Astrocyte (in vitro differentiated cells and primary cell): ENCODE data around the gene ZBTB18. TPM values are rescaled to one million over a fixed set of nuclear protein-coding genes. Genes with fewer than 3 reads are reported as not detected.

Experiments used
- DNase-seq: peaks from one replicate; pipeline ENCODE4 v3.0.0-alpha.2; 2010; ENCODE audit warnings: low read depth
- FAIRE-seq: peaks from 2 replicates; lab custom pipeline; 2011; peaks lifted over from hg19 to GRCh38; lab: Jason Lieb, UNC
- H2AFZ ChIP-seq: 2 replicates; pipeline ENCODE4 v1.6.0; 2012; ENCODE audit warnings: low read depth, low read length, inconsistent platforms
- H3K27ac ChIP-seq: 2 replicates; pipeline ENCODE4 v1.5.1; 2011; ENCODE audit warnings: low read depth, low read length, inconsistent platforms
- H3K27me3 ChIP-seq: 2 replicates; pipeline ENCODE4 v1.6.0; 2011; ENCODE audit warnings: low read length, inconsistent platforms; ENCODE audit not compliant: insufficient read depth
- H3K36me3 ChIP-seq: 2 replicates; pipeline ENCODE4 v1.5.1; 2011; ENCODE audit warnings: low read length, inconsistent platforms; ENCODE audit not compliant: insufficient read depth
- H3K4me1 ChIP-seq: 2 replicates; pipeline ENCODE4 v1.5.1; 2011; ENCODE audit warnings: low read length, inconsistent platforms; ENCODE audit not compliant: insufficient read depth
- H3K4me2 ChIP-seq: 2 replicates; pipeline ENCODE4 v1.6.0; 2012; ENCODE audit warnings: low read length, inconsistent platforms
- H3K4me3 ChIP-seq: 2 replicates; pipeline ENCODE4 v1.5.1; 2011; ENCODE audit warnings: low read depth, mild to moderate bottlenecking, low read length, inconsistent platforms; ENCODE audit not compliant: insufficient read depth
- H3K79me2 ChIP-seq: 2 replicates; pipeline ENCODE4 v1.6.0; 2012; ENCODE audit warnings: mild to moderate bottlenecking, low read length, inconsistent platforms; ENCODE audit not compliant: insufficient read depth
- H3K9ac ChIP-seq: 2 replicates; pipeline ENCODE4 v1.6.0; 2012; ENCODE audit warnings: mild to moderate bottlenecking, low read length, inconsistent platforms
- H3K9me3 ChIP-seq: 2 replicates; pipeline ENCODE4 v1.5.1; 2012; ENCODE audit warnings: low read depth, mild to moderate bottlenecking, low read length, inconsistent platforms; ENCODE audit not compliant: insufficient read depth
- H4K20me1 ChIP-seq: 2 replicates; pipeline ENCODE4 v1.6.0; 2012; ENCODE audit warnings: low read length, inconsistent platforms; ENCODE audit not compliant: insufficient read depth
- H3K27ac Mint-ChIP-seq: one replicate; pipeline ENCODE4 v1.8.0; 2021; ENCODE audit warnings: mild to moderate bottlenecking, mixed read lengths; ENCODE audit not compliant: unreplicated experiment
- H3K27me3 Mint-ChIP-seq: one replicate; pipeline ENCODE4 v1.8.0; 2021; ENCODE audit warnings: low read depth, mixed read lengths; ENCODE audit not compliant: unreplicated experiment
- H3K36me3 Mint-ChIP-seq: one replicate; pipeline ENCODE4 v1.8.0; 2021; ENCODE audit warnings: low read depth, mixed read lengths; ENCODE audit not compliant: unreplicated experiment
- H3K4me1 Mint-ChIP-seq: one replicate; pipeline ENCODE4 v1.8.0; 2021; ENCODE audit warnings: low read depth, mixed read lengths; ENCODE audit not compliant: unreplicated experiment
- H3K4me3 Mint-ChIP-seq: one replicate; pipeline ENCODE4 v1.8.0; 2021; ENCODE audit warnings: mild to moderate bottlenecking, moderate library complexity, mixed read lengths; ENCODE audit not compliant: unreplicated experiment
- H3K9me3 Mint-ChIP-seq: one replicate; pipeline ENCODE4 v1.8.0; 2021; ENCODE audit warnings: mild to moderate bottlenecking, mixed read lengths; ENCODE audit not compliant: unreplicated experiment
- EZH2 ChIP-seq: IDR thresholded peaks from 2 replicates; pipeline ENCODE4 v1.6.1; 2012; ENCODE audit warnings: mild to moderate bottlenecking, low read length, inconsistent platforms; ENCODE audit not compliant: insufficient read depth
- total RNA-seq: library from RNA; stranded (reverse); gene quantifications from 2 replicates; pipeline ENCODE4 v1.2.1, GENCODE V29; 2021
- TF ChIP-seq, protein P1 (sequence below): IDR thresholded peaks from 2 replicates; pipeline ENCODE4 v1.5.1; 2011; ENCODE audit warnings: low read depth, mild to moderate bottlenecking, inconsistent platforms, low read length, moderate library complexity; ENCODE audit not compliant: insufficient read depth

Gene ZBTB18
- total RNA-seq, 1 donor from 2014 or later: 19.2 TPM

DNA sequence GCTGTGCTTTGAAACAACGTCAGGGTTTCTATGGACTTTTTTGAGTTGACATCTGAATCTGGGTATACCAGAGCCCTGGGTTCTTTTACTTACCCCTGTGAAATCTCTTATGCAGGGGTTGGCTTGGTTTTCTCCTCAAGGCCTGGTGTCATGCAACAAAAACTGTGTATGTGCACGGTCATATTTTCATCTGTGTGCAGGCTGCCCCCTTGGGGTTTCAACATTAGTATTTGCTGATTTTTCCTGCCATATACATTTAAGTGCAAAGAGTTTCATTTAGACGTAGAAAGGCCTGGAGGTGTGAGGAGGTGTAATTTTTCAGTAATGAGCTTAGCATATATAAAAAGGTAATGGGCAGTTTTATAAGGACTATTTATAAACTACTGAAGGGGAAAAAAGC is 22.0 kb upstream of the ZBTB18 start:
- Histone ChIP-seq H3K27me3 (no peaks in the 10 kb centered on the region), H3K4me2 (no peak overlapping the region), H3K27ac (no peak overlapping the region), H4K20me1 (no peaks in the 10 kb centered on the region), H3K36me3 (no peaks in the 10 kb centered on the region), H3K79me2 (no peaks in the 10 kb centered on the region), H3K4me3 (no peak overlapping the region), H3K9me3 (no peaks in the 10 kb centered on the region), H3K4me1 (no peaks in the 10 kb centered on the region), H3K9ac (no peak overlapping the region), H2AFZ (no peak overlapping the region)
- no peak overlapping the region for H3K4me3 Mint-ChIP-seq
- TF ChIP-seq, protein P1, sequence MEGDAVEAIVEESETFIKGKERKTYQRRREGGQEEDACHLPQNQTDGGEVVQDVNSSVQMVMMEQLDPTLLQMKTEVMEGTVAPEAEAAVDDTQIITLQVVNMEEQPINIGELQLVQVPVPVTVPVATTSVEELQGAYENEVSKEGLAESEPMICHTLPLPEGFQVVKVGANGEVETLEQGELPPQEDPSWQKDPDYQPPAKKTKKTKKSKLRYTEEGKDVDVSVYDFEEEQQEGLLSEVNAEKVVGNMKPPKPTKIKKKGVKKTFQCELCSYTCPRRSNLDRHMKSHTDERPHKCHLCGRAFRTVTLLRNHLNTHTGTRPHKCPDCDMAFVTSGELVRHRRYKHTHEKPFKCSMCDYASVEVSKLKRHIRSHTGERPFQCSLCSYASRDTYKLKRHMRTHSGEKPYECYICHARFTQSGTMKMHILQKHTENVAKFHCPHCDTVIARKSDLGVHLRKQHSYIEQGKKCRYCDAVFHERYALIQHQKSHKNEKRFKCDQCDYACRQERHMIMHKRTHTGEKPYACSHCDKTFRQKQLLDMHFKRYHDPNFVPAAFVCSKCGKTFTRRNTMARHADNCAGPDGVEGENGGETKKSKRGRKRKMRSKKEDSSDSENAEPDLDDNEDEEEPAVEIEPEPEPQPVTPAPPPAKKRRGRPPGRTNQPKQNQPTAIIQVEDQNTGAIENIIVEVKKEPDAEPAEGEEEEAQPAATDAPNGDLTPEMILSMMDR: no peak
- no peak for TF ChIP-seq EZH2
- no peaks in the 10 kb centered on the region for H3K36me3 Mint-ChIP-seq
- peaks cover 4% of the 10 kb centered on the region for H3K27me3 Mint-ChIP-seq
- H3K9me3 Mint-ChIP-seq: no peaks in the 10 kb centered on the region
- H3K4me1 Mint-ChIP-seq: no peaks in the 10 kb centered on the region
- FAIRE-seq (no peak), DNase-seq (no peak)
- no peak overlapping the region for H3K27ac Mint-ChIP-seq

DNA sequence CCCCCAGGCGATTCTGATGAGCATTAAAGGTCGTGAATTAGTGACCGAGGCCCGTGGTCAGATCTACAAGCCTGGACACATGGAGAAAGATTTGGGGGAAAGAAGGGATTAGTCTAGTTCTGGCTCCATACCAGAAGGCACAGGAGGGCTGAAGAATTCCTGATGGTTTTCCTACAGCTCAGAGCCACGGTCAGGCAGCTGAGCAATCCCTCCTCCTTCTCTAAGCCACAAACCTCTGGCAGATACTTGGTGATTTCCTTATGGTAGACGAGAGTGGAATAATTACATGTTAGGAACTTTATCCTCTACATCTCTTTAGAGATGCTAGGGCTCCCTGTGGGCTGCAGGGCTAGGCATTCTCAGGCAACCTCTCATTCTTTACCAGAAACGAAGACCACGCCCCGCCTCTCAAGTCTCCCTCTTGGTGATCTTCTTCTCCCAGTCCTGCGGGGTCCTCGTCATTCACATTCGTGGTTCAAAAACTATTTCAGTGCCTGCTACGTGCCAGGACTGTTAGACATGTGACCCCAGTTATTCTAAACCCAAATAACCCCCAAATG is 20.5 kb upstream of the ZBTB18 start:
- Mint-ChIP-seq H3K36me3 (no peaks in the 10 kb centered on the region), H3K27ac (no peak overlapping the region), H3K9me3 (no peaks in the 10 kb centered on the region), H3K4me1 (no peaks in the 10 kb centered on the region), H3K27me3 (peaks cover 2% of the 10 kb centered on the region), H3K4me3 (no peak overlapping the region)
- Histone ChIP-seq H3K27ac (no peak overlapping the region), H3K9me3 (no peaks in the 10 kb centered on the region), H3K27me3 (no peaks in the 10 kb centered on the region), H2AFZ (no peak overlapping the region), H3K9ac (no peak overlapping the region), H3K79me2 (no peaks in the 10 kb centered on the region), H3K4me3 (no peak overlapping the region), H3K36me3 (no peaks in the 10 kb centered on the region), H3K4me1 (no peaks in the 10 kb centered on the region), H3K4me2 (no peak overlapping the region), H4K20me1 (no peaks in the 10 kb centered on the region)
- TF ChIP-seq, protein P1: no peak
- no peak for TF ChIP-seq EZH2
- FAIRE-seq (no peak), DNase-seq (no peak)

DNA sequence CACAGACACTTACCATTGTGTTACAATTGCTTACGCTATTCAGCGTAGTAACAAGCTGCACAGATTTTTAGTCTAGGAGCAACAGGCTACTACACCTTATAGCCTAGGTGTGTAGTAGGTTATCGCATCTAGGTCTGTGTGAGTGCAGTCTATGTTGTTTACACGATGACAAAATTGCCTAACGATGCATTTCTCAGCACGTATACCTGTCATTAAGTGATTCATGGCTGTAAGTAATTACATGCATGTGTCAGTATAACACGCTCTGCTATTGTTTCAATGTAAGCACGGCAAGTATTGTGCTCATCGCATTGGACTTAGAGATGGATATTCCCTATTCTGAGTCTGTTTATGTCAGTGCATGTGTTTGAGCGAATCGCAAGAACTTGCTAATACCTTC is 15.7 kb upstream of the ZBTB18 start:
- Mint-ChIP-seq H3K4me3 (no peak overlapping the region), H3K36me3 (no peaks in the 10 kb centered on the region), H3K4me1 (no peaks in the 10 kb centered on the region), H3K27ac (no peak overlapping the region), H3K9me3 (no peaks in the 10 kb centered on the region), H3K27me3 (no peaks in the 10 kb centered on the region)
- H3K36me3 ChIP-seq: no peaks in the 10 kb centered on the region
- no peaks in the 10 kb centered on the region for H3K9me3 ChIP-seq
- FAIRE-seq (no peak), DNase-seq (no peak)
- TF ChIP-seq, protein P1: no peak
- TF ChIP-seq EZH2: no peak
- no peaks in the 10 kb centered on the region for H3K4me1 ChIP-seq
- H2AFZ ChIP-seq: no peak overlapping the region
- H4K20me1 ChIP-seq: no peaks in the 10 kb centered on the region
- no peaks in the 10 kb centered on the region for H3K27me3 ChIP-seq
- H3K79me2 ChIP-seq: no peaks in the 10 kb centered on the region
- no peak overlapping the region for H3K27ac ChIP-seq
- H3K9ac ChIP-seq: no peak overlapping the region
- H3K4me3 ChIP-seq: no peak overlapping the region
- H3K4me2 ChIP-seq: no peak overlapping the region
